WTC11 (cell line): ENCODE data around the gene LUC7L3. TPM values are rescaled to one million over a fixed set of nuclear protein-coding genes. Genes with fewer than 3 reads are reported as not detected.

Experiments used
- ATAC-seq: fragments of 200-7000 bp; cut with Tn5 transposase; 2 replicates; pipeline ENCODE4 v1.10.0; 2021; ENCODE audit warnings: mild to moderate bottlenecking, moderate library complexity
- CTCF ChIA-PET: fragments of 300-600 bp; sonication (Branson Sonifier 250); formaldehyde crosslinking; loops from one replicate; lab custom pipeline; 2021; ENCODE audit warnings: antibody characterized with exemption; lab: Charles Lee
- POLR2A ChIA-PET: fragments of 350-600 bp; sonication (Branson Sonifier 250); formaldehyde crosslinking; loops from one replicate; lab custom pipeline; 2021; ENCODE audit warnings: antibody characterized with exemption; lab: Charles Lee
- DNase-seq: peaks from one replicate; pipeline ENCODE4 v3.0.0; 2021; ENCODE audit warnings: low spot score
- H3K27ac Mint-ChIP-seq: 2 replicates; pipeline ENCODE4 v1.8.0; 2021; ENCODE audit warnings: mixed read lengths
- H3K27me3 Mint-ChIP-seq: 2 replicates; pipeline ENCODE4 v1.8.0; 2021; ENCODE audit warnings: low read depth, mild to moderate bottlenecking, moderate library complexity, mixed read lengths
- H3K36me3 Mint-ChIP-seq: 2 replicates; pipeline ENCODE4 v1.8.0; 2021; ENCODE audit warnings: mixed read lengths
- H3K4me1 Mint-ChIP-seq: 2 replicates; pipeline ENCODE4 v1.8.0; 2022; ENCODE audit warnings: mixed read lengths
- H3K4me3 Mint-ChIP-seq: 2 replicates; pipeline ENCODE4 v1.8.0; 2021; ENCODE audit warnings: mild to moderate bottlenecking, moderate library complexity, mixed read lengths
- H3K9me3 Mint-ChIP-seq: 2 replicates; pipeline ENCODE4 v1.8.0; 2021; ENCODE audit warnings: mixed read lengths
- CREM ChIP-seq: sonication (generic); formaldehyde crosslinking; IDR thresholded peaks from 2 replicates; pipeline ENCODE4 v1.8.1; 2022; ENCODE audit warnings: mild to moderate bottlenecking, missing genetic modification reagents, moderate library complexity
- FOXP1 ChIP-seq: sonication (generic); formaldehyde crosslinking; IDR thresholded peaks from 2 replicates; pipeline ENCODE4 v1.8.0; 2022; ENCODE audit warnings: missing genetic modification reagents, mild to moderate bottlenecking, moderate library complexity, borderline replicate concordance
- IRF2 ChIP-seq: sonication (generic); formaldehyde crosslinking; IDR thresholded peaks from 2 replicates; pipeline ENCODE4 v1.8.0; 2022; ENCODE audit warnings: low read depth, missing genetic modification reagents, borderline replicate concordance
- NFATC4 ChIP-seq: fragments of 250-450 bp; sonication (Bioruptor Pico); IDR thresholded peaks from 2 replicates; pipeline ENCODE4 v1.9.0; 2021; ENCODE audit warnings: mild to moderate bottlenecking
- OVOL2 ChIP-seq: fragments of 250-450 bp; sonication (Bioruptor Pico); IDR thresholded peaks from 2 replicates; pipeline ENCODE4 v1.9.0; 2021; ENCODE audit warnings: mild to moderate bottlenecking, borderline replicate concordance
- SOX15 ChIP-seq: fragments of 250-450 bp; sonication (Bioruptor Pico); IDR thresholded peaks from 2 replicates; pipeline ENCODE4 v1.9.0; 2021; ENCODE audit warnings: mild to moderate bottlenecking
- TCF7 ChIP-seq: sonication (generic); formaldehyde crosslinking; IDR thresholded peaks from 2 replicates; pipeline ENCODE4 v1.8.0; 2022; ENCODE audit warnings: mild to moderate bottlenecking, low read depth, missing genetic modification reagents, moderate library complexity
- ZNF423 ChIP-seq: fragments of 250-450 bp; sonication (Bioruptor Pico); IDR thresholded peaks from 2 replicates; pipeline ENCODE4 v2.1.2; 2022; ENCODE audit warnings: mild to moderate bottlenecking, moderate library complexity
- total RNA-seq: library from RNA; stranded (reverse); gene quantifications from 3 replicates; pipeline ENCODE4 v1.2.3, GENCODE V29; 2021
- TF ChIP-seq, protein P1 (sequence below): sonication (generic); formaldehyde crosslinking; conservative IDR thresholded peaks from 2 replicates; pipeline ENCODE4 v1.8.1; 2022; ENCODE audit warnings: mild to moderate bottlenecking, missing genetic modification reagents
- TF ChIP-seq, protein P2 (sequence below): sonication (generic); formaldehyde crosslinking; IDR thresholded peaks from 2 replicates; pipeline ENCODE4 v1.8.0; 2022; ENCODE audit warnings: missing genetic modification reagents
- TF ChIP-seq, protein P3 (sequence below): fragments of 250-450 bp; sonication (Bioruptor Pico); IDR thresholded peaks from 2 replicates; pipeline ENCODE4 v1.9.0; 2021; ENCODE audit warnings: mild to moderate bottlenecking, borderline replicate concordance
- TF ChIP-seq, protein P4 (sequence below): sonication (generic); formaldehyde crosslinking; IDR thresholded peaks from 2 replicates; pipeline ENCODE4 v1.8.1; 2023; ENCODE audit warnings: mild to moderate bottlenecking, moderate library complexity, missing genetic modification reagents
- TF ChIP-seq, protein P5 (sequence below): sonication (generic); formaldehyde crosslinking; IDR thresholded peaks from 2 replicates; pipeline ENCODE4 v1.8.1; 2022; ENCODE audit warnings: low read depth, mild to moderate bottlenecking, moderate library complexity, missing genetic modification reagents, borderline replicate concordance
- TF ChIP-seq, protein P6 (sequence below): sonication (generic); formaldehyde crosslinking; IDR thresholded peaks from 2 replicates; pipeline ENCODE4 v1.8.0; 2022; ENCODE audit warnings: mild to moderate bottlenecking, missing genetic modification reagents
- TF ChIP-seq, protein P7 (sequence below): fragments of 250-450 bp; sonication (Bioruptor Pico); IDR thresholded peaks from 2 replicates; pipeline ENCODE4 v1.8.0; 2021; ENCODE audit warnings: mild to moderate bottlenecking
- TF ChIP-seq, protein P8 (sequence below): sonication (generic); formaldehyde crosslinking; IDR thresholded peaks from 2 replicates; pipeline ENCODE4 v1.8.1; 2022; ENCODE audit warnings: missing genetic modification reagents, borderline replicate concordance

The LUC7L3 gene
- total RNA-seq, 1 experiment from 2014 or later, result 190 TPM

DNA sequence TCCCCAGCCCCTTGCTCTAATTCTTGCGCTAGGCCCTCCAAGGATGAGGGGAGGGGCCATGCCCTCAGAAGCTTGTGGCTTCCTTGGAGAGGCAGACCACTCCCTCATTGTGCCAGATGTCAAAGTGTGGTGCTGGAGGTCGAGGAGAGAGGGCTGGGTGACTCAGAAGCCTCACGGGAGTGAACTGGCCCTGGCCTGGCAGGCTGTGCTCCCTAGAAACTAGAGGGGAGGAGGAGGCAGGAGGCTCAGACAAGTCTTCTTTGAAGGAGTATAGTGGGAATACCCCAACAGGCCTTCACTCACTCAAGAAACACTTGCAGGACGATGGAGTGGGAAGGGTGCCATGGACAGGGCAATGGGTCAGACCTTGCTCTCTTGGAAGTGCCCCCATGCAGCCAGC is 30.2 kb upstream of the LUC7L3 start:
- TF ChIP-seq, protein P1, sequence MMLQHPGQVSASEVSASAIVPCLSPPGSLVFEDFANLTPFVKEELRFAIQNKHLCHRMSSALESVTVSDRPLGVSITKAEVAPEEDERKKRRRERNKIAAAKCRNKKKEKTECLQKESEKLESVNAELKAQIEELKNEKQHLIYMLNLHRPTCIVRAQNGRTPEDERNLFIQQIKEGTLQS, result no peak
- TF ChIP-seq, protein P2, sequence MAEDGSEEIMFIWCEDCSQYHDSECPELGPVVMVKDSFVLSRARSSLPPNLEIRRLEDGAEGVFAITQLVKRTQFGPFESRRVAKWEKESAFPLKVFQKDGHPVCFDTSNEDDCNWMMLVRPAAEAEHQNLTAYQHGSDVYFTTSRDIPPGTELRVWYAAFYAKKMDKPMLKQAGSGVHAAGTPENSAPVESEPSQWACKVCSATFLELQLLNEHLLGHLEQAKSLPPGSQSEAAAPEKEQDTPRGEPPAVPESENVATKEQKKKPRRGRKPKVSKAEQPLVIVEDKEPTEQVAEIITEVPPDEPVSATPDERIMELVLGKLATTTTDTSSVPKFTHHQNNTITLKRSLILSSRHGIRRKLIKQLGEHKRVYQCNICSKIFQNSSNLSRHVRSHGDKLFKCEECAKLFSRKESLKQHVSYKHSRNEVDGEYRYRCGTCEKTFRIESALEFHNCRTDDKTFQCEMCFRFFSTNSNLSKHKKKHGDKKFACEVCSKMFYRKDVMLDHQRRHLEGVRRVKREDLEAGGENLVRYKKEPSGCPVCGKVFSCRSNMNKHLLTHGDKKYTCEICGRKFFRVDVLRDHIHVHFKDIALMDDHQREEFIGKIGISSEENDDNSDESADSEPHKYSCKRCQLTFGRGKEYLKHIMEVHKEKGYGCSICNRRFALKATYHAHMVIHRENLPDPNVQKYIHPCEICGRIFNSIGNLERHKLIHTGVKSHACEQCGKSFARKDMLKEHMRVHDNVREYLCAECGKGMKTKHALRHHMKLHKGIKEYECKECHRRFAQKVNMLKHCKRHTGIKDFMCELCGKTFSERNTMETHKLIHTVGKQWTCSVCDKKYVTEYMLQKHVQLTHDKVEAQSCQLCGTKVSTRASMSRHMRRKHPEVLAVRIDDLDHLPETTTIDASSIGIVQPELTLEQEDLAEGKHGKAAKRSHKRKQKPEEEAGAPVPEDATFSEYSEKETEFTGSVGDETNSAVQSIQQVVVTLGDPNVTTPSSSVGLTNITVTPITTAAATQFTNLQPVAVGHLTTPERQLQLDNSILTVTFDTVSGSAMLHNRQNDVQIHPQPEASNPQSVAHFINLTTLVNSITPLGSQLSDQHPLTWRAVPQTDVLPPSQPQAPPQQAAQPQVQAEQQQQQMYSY (CRISPR knock-in tag), result peak; percentile 45; the same call in 1 of the 2 replicates
- TF ChIP-seq IRF2 (CRISPR knock-in tag), result no peak
- TF ChIP-seq ZNF423 (CRISPR knock-in tag), result no peak
- TF ChIP-seq SOX15 (CRISPR knock-in tag), result no peak
- TF ChIP-seq, all 79 proteins: peak for 1
- H3K27me3 Mint-ChIP-seq, result no peaks in the 10 kb centered on the region
- ChIA-PET POLR2A (no interaction called here), CTCF (interaction anchor here (1.2 kb wide), 1 partner anchor 138 kb away, joined by 3 read pairs; no protein-coding TSS in a partner anchor)
- no peaks in the 10 kb centered on the region for H3K9me3 Mint-ChIP-seq
- peaks cover 27% of the 10 kb centered on the region for H3K4me1 Mint-ChIP-seq
- H3K4me3 Mint-ChIP-seq, result no peak overlapping the region
- no peak for ATAC-seq
- no peak overlapping the region for H3K27ac Mint-ChIP-seq
- DNase-seq, result no peak
- peaks cover 4% of the 10 kb centered on the region for H3K36me3 Mint-ChIP-seq

DNA sequence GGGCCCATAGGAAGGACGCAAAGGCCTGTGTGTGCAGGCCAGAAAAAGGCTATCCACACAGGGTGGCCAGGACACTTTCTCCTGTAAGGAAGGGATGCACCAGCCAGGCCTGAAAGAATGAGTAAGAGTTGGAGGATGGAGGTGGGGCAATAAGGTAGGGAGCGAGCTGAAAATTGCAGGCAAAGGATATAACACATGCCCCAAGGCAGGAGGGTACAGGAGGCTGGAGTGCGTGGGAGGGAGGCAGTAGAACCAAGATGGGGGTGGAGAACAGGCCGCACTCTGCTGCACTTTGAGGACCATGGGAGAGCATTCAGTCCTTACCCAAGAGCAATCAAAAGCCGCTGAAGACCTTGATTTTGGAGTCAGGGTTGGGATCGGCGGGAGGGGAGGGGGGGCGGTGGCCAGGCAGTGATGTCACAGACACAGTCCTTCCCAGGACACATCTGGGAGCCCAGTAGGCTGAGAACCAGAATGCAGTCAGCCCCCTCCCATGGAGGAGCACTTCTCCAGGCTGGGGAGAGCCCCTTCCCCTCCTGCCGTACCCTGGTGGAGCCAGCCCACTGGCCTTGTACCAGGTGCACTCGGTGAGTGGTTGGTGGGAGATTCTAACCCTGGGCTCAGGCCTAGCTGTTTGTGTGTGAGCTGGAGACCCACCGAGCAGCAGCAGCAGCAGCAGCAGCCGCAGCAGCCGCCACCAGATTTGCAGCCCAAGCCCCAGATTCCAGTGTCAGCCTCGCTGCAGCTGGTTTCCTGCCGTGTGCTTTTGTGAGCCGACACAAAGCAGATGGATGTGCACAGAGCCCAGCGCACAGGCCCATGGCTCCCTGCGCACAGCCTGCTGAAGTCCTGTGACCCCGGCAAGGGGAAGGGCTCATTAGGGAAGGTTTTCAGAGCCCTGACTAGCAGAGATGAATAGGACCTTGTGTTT is 29.2 kb upstream of the LUC7L3 start:
- H3K27me3 Mint-ChIP-seq, result no peaks in the 10 kb centered on the region
- DNase-seq (no peak), ATAC-seq (peak; percentile 36)
- POLR2A ChIA-PET, result interaction anchor here (0.7 to 0.8 kb wide), 2 partner anchors 16 to 139 kb away, joined by 3 to 4 read pairs; no protein-coding TSS in a partner anchor
- no peak overlapping the region for H3K4me3 Mint-ChIP-seq
- H3K36me3 Mint-ChIP-seq, result peaks cover 9% of the 10 kb centered on the region
- CTCF ChIA-PET, result interaction anchor here (0.6 to 2.8 kb wide), 7 partner anchors 15 to 189 kb away, joined by 3 to 13 read pairs (median 4); no protein-coding TSS in a partner anchor
- peaks cover 20% of the 10 kb centered on the region for H3K4me1 Mint-ChIP-seq
- H3K27ac Mint-ChIP-seq, result 0 out of 2 replicates have a peak overlapping the region, but pooled peaks have one; percentile 19
- no peaks in the 10 kb centered on the region for H3K9me3 Mint-ChIP-seq
- TF ChIP-seq FOXP1 (CRISPR knock-in tag) (peak; percentile 52; the same call in 1 of the 2 replicates), CREM (CRISPR knock-in tag) (peak; percentile 32; the same call in 1 of the 2 replicates), NFATC4 (CRISPR knock-in tag) (no peak), TCF7 (CRISPR knock-in tag) (no peak), OVOL2 (no peak)
- TF ChIP-seq, protein P3, sequence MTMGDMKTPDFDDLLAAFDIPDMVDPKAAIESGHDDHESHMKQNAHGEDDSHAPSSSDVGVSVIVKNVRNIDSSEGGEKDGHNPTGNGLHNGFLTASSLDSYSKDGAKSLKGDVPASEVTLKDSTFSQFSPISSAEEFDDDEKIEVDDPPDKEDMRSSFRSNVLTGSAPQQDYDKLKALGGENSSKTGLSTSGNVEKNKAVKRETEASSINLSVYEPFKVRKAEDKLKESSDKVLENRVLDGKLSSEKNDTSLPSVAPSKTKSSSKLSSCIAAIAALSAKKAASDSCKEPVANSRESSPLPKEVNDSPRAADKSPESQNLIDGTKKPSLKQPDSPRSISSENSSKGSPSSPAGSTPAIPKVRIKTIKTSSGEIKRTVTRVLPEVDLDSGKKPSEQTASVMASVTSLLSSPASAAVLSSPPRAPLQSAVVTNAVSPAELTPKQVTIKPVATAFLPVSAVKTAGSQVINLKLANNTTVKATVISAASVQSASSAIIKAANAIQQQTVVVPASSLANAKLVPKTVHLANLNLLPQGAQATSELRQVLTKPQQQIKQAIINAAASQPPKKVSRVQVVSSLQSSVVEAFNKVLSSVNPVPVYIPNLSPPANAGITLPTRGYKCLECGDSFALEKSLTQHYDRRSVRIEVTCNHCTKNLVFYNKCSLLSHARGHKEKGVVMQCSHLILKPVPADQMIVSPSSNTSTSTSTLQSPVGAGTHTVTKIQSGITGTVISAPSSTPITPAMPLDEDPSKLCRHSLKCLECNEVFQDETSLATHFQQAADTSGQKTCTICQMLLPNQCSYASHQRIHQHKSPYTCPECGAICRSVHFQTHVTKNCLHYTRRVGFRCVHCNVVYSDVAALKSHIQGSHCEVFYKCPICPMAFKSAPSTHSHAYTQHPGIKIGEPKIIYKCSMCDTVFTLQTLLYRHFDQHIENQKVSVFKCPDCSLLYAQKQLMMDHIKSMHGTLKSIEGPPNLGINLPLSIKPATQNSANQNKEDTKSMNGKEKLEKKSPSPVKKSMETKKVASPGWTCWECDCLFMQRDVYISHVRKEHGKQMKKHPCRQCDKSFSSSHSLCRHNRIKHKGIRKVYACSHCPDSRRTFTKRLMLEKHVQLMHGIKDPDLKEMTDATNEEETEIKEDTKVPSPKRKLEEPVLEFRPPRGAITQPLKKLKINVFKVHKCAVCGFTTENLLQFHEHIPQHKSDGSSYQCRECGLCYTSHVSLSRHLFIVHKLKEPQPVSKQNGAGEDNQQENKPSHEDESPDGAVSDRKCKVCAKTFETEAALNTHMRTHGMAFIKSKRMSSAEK (CRISPR knock-in tag), result no peak
- TF ChIP-seq, protein P4, sequence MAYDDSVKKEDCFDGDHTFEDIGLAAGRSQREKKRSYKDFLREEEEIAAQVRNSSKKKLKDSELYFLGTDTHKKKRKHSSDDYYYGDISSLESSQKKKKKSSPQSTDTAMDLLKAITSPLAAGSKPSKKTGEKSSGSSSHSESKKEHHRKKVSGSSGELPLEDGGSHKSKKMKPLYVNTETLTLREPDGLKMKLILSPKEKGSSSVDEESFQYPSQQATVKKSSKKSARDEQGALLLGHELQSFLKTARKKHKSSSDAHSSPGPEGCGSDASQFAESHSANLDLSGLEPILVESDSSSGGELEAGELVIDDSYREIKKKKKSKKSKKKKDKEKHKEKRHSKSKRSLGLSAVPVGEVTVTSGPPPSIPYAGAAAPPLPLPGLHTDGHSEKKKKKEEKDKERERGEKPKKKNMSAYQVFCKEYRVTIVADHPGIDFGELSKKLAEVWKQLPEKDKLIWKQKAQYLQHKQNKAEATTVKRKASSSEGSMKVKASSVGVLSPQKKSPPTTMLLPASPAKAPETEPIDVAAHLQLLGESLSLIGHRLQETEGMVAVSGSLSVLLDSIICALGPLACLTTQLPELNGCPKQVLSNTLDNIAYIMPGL (CRISPR knock-in tag), result 0 out of 2 replicates have a peak, but pooled peaks have one; percentile 22
- TF ChIP-seq, protein P5, sequence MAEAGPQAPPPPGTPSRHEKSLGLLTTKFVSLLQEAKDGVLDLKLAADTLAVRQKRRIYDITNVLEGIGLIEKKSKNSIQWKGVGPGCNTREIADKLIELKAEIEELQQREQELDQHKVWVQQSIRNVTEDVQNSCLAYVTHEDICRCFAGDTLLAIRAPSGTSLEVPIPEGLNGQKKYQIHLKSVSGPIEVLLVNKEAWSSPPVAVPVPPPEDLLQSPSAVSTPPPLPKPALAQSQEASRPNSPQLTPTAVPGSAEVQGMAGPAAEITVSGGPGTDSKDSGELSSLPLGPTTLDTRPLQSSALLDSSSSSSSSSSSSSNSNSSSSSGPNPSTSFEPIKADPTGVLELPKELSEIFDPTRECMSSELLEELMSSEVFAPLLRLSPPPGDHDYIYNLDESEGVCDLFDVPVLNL (CRISPR knock-in tag), result no peak
- TF ChIP-seq, protein P6, sequence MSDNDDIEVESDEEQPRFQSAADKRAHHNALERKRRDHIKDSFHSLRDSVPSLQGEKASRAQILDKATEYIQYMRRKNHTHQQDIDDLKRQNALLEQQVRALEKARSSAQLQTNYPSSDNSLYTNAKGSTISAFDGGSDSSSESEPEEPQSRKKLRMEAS (CRISPR knock-in tag), result 0 out of 2 replicates have a peak, but pooled peaks have one; percentile 25
- TF ChIP-seq, protein P7, sequence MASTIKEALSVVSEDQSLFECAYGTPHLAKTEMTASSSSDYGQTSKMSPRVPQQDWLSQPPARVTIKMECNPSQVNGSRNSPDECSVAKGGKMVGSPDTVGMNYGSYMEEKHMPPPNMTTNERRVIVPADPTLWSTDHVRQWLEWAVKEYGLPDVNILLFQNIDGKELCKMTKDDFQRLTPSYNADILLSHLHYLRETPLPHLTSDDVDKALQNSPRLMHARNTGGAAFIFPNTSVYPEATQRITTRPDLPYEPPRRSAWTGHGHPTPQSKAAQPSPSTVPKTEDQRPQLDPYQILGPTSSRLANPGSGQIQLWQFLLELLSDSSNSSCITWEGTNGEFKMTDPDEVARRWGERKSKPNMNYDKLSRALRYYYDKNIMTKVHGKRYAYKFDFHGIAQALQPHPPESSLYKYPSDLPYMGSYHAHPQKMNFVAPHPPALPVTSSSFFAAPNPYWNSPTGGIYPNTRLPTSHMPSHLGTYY (CRISPR knock-in tag), result no peak
- TF ChIP-seq, protein P8, sequence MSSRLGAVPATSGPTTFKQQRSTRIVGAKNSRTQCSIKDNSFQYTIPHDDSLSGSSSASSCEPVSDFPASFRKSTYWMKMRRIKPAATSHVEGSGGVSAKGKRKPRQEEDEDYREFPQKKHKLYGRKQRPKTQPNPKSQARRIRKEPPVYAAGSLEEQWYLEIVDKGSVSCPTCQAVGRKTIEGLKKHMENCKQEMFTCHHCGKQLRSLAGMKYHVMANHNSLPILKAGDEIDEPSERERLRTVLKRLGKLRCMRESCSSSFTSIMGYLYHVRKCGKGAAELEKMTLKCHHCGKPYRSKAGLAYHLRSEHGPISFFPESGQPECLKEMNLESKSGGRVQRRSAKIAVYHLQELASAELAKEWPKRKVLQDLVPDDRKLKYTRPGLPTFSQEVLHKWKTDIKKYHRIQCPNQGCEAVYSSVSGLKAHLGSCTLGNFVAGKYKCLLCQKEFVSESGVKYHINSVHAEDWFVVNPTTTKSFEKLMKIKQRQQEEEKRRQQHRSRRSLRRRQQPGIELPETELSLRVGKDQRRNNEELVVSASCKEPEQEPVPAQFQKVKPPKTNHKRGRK (CRISPR knock-in tag), result no peak
